ENCODE results near the gene C2CD4A.

The C2CD4A gene

DNA sequence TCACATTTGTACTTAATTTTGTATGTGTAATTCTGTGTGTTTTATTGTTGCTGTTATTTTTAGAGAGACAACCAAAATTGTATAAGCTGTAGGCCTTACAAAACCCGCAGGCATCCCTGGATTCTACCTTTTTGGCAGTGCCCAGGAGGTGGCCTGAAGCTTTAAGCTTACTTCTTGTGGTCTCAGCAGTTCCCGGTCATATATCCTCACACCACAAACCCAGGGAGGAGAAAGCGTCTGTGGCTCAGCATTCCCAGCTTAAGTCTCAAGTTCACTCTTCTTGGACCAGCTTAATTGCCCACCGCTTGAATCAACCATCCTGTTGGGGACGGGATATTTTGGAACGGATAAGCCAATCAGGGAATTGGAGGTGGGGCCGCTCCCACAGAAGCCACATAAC lies 36.7 kb downstream of the C2CD4A start:
- DNase-seq (ENCODE audit: low read depth in 2 of 2), result no peak

DNA sequence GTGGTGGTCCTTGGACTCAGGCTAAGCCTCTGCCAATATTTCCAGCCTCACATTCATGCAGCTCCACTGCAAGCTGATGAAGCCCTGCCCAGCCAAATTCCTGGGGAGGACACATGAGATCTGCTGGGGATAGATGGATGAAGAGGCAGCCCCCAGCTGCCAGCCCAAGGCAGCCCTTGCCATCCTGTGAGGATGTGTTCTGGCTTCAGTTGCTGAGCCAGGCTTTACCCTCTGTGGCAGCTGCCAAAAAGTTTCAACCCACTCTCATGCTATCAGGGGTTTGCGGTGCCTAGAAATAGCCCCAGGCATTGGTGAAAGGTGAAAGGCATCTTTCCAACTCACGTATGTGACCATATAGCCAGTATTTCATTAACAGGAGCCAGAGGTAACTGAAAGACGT lies 37.6 kb downstream of the C2CD4A start:
- no peak for DNase-seq (ENCODE audit: low read depth in 2 of 2)

DNA sequence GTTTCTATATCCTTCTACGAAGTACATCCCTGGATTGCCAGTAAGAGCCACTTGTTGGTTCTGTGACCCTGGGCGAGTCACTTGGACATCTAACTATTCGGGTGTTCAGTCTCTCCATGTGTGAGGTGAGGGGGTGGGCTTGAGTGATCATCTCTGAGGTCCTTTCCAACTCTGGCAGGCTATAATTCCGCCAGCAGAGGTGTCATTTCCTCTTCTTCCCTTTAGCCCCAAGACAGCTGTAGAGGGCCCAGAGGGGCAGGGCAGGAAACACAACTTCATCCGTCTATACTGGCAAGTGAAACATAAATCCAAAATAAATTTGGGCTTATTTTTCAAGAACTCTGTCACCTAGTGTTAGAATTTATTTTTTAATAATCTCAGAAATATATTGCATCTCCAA lies 38.1 kb downstream of the C2CD4A start:
- DNase-seq (ENCODE audit: low read depth in 2 of 2), result no peak

DNA sequence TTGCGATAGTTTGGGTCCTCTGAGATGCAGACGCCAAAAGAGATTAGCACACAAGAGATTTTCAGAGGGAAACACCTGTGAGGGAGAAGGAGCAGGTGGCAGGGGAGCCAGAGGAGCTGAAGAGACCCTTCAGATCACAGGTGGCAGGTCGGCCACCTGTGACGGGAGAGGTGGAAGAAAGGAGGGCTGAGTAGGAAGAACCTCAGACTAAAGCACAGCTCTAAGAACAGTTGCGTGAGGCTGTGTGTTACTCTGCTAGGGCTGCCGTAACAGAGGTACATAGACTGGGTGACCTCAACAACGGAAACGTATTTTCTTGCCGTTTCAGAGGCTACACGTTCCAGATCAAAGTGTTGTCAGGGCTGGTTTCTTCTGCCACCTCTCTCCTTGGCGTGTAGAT lies 38.5 kb downstream of the C2CD4A start:
- no peak for DNase-seq (ENCODE audit: low read depth in 2 of 2)

DNA sequence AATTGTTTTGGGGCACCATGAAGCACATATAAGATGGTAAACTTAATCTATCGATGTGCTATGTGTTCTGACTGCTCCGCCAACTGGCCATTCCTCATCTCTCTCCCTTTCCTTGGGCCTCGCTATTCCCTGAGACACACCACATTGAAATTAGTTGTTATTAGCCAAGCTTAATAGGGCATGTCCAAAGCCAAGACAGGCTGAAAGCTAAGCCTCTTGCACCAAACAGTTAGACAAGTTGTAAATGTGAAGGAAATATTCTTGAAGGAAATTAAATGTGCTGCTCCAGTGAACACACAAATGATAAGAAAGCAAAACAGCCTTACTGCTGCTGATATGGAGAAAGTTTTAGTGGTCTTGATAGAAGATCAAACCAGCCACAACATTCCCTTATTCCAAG lies 39.3 kb downstream of the C2CD4A start:
- no peak for DNase-seq (ENCODE audit: low read depth in 2 of 2)

DNA sequence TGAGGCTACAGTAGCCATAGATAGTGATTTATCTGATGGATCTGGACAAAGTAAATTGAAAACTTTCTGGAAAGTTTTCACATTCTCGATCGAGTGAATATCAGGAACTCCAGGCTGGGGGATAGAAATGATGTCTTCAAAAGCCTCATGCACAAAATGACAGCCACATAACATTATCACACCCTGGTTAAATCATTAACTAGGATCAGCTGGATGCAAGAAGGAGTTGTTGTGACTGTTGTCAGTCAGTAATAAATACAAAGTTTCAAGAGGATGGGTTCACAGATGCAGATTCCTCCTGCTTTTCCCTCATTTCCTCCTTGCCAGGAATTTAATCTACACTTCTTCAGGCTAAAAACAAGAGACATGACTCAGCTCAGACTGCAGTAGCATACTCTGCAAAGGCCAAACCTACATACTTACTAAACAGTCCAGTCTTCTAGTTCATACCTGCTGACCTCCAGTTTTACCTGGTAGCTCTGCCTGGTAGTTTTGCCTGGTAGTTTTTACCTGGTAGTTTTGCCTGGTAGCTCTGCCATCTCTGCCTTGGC lies 40.9 kb downstream of the C2CD4A start:
- no peak for DNase-seq (ENCODE audit: low read depth in 2 of 2)

DNA sequence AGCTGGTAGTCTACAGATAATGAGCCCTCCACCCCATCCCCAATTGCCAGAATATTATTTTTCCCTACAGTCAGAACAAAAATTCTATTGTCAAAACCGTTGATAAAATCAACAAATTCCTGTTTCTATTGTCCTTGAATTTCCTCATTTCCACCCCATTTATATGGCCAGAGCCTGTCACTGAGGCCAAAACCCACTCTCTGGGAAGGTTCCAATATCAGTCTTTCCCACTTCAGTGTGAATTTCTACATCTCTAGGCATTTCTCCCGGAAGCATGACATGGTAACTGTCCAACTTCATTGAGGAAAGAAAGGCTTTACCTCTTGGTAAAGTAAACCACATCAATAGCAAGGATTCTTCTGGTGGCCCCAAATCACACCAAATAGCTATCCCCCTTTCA lies 41.6 kb downstream of the C2CD4A start:
- no peak for DNase-seq (ENCODE audit: low read depth in 2 of 2)

DNA sequence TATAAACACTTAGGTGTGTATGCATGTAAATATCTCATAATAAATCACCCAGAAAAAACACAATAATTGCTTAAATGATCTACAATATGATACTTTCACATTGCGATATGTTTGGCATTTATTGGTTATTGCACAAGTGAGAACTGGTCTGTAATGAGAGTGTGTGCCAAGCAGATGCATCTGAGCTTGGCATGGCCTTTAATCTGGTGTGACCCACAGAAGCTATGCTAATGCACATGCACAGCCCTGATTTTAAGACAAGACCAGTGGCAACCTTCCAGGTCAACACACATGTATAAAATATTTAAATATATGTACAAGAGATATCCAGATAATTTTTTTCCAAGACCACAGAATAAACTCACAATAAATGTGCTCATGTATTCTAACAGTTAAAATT lies 42.7 kb downstream of the C2CD4A start:
- DNase-seq (ENCODE audit: low read depth in 2 of 2), result no peak

DNA sequence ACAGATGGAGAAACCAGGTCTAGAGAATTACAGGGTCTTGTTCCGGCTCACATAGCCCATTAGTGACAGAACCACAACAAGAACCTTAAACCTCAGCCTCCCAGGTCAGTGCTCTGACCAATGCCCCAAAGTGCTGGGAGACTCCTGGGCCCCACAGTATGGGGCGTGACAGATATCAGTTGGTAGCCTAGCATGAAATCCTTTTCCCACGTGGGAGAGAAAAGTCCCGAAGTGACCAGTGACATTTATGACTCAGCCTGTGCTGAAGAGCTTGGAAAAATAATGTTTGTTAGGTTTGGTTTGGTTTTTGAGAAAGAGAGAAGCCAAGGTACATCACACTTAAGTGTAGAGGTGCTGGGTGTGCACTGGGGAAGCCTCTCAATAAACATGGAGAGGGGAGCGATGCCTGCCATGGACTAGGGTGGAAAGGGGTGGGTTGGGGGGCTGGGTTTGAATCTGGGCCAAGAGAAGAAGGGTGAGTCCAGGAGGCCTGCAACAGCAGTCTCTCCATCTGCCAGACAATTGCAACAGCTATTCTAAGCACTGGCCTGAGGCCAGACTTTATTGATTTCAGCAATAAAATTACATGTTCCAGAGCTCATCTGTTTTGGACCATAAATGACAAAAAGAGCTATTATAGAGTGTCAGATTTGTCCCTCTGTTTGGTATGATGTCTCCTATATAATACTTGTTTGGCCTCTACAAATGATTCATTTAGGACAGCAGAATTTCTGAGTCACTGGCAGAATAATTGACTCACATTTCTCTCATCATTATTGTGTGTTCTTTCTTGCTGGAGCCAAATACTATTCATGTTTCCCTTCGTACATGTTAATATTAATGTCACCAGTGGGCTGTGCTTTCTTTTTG lies 43.4 kb downstream of the C2CD4A start:
- no peak for DNase-seq (ENCODE audit: low read depth in 2 of 2)

DNA sequence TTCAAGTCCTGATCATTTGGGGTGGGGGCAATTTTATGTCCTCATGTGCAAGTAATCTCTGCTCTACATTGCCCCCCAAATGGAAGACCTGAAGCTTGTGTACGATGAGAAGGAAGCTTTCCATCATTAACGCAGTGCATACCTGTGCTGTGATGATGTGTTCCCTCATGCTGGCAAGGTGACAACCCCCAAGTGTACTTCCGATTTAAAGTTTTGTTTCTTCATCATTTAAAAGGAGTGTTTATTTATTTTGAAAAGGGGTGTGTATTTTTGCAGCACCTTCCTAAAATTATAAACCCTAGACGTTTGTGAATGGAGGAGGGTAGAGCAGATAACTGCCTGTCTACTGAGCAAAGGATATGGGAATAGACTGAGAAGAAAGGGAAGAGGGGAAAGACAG lies 45.3 kb downstream of the C2CD4A start:
- no peak for DNase-seq (ENCODE audit: low read depth in 2 of 2)

DNA sequence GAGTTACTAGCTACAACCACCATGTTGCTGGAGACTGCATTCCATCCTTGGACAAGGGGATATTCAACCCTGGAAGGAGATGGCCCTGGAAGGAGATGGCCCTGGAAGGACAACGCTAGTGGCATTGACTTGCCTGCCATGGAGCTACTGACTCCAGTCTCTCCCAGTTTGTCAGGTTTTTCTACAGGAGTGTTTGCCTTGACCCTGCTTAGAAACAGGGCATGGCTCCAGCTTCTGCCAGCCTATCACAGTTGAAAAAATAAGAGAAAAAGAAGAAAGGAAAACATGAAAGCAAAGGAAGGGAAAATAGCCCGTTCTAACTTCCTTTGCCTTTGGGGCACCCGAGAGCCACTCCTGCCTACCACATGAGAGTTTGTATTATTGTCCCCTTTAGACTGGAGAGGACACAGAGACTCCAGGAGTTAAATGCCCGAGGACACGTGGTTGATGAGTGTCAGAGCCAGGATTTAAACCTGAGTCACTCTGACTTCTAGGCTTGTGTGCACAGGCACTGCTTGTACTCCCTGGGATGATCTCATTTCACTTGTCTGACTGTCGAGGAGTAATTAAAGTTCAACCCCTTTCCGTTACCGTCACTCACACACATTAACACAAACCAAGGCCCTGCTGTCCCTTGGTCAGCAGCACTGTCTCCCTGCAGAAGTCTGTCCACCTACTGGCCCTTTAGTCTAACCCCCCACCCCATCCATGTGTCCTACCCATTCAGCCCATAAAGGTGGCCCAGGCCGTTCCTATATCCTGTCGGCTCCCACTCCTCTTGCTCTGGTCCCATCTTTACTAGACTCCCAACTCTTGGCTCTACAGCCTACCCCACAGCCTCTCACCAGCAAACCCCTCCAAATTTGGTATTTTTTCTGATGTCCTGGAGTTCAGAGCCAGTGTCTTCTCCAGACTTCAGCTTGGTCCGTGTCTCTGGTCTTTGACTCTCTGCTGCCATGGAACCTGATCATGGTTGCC lies 46.1 kb downstream of the C2CD4A start:
- DNase-seq (ENCODE audit: low read depth in 2 of 2), result no peak

DNA sequence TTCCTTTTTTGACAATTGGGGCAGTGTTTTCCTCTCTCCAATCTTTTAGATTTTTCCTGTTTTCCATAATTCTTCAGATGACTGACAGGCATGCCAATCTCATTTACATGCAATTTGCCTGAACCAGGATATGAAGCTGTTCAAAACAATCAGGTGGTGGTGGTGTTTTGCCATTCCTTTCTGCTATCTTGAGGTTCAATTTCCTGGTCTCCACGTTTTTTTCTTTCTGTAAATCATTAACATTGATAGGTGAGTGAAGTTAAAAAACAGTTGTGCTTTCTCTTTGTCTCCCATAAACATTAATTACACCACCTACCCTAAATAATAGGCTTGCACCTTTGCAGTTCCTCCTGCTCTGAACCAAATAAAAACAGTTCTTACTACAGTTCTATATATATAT lies 49.1 kb downstream of the C2CD4A start:
- DNase-seq (ENCODE audit: low read depth in 2 of 2), result no peak

DNA sequence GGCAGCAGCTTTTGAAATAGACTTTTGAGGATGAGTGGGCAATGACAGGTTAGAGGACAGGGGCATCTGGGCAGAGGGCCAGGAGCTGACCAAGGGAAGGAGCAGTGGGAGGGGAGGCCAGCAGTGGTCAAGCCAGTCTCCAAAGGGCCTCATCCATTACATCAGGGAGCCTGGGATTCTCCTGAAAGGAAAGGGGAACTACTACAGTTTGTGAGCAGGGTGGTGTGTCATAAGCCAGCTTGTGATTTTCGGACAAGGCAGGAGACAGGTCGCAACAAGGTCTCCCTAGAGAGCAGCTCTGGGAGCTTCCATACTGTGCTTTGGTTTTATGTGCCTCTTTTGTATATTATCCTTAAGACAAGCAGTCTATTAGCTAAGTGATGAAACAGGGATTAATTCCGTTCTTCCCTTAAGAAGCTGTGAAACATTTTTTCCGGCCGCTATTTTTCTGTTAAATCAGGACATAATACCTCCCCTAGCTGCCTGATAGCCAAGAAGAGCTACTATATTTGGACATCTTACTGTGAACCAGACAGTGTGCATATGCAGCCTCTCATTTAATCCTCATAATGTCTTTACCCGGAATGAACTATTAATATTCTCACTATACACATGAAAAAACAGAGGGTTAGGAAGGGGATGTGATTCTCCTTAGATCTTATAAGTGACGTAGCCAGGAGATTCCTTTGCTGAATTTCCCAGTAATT lies 51.9 kb downstream of the C2CD4A start:
- no peak for DNase-seq (ENCODE audit: low read depth in 2 of 2)

DNA sequence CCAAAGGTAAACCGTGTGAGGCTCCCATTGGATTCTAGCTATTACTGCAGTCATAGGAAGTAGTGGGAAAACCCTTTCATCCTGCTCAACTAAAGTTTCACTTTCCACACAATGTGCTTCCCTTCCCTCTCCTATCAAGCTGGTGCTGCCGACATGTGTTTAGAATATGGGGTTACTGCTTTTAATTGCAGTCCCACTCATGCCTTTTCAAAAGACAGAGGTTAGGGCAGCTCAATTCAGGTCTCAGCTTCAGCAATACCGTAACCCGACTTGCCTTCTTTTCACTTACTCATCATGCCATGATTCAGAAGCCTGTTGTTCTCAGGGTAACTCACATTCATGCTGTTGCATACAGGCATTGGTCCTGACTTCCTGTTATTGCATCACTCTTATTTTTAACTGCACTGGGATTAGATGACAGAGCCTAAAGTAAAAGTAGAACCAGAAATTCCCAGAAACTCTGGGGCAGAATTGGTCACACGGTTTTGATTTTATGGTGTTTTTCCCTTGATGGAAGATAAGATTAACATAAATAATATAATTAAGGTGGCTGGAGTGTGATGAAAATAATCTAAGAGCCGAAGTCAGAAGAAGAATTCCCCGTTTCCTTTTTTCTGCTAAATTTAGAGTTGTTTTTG lies 52.6 kb downstream of the C2CD4A start:
- DNase-seq (ENCODE audit: low read depth in 2 of 2), result peak in 1 of 2 donors; percentile 9

DNA sequence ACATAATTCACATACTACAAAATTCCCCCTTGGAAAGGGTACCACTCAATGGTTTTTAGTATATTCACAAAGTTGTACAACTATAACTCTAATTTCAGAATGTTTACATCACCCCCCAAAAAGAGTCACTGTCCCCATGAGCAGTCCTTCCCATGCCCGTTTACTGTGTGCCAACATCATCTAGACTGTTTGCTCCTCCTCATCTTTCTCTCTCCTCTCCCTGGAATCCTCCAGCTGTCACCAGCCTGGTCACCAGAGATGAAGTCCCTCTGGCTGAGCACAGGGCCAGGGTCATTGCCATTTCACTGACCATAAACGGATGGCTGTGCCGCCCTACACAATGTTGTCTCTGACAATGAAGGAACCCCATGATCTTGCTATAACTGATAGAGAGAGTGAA lies 53.1 kb downstream of the C2CD4A start:
- DNase-seq (ENCODE audit: low read depth in 2 of 2), result no peak
